IPS-18c (cell line): ENCODE data around the gene RORC.

ENCODE experiments used
- H3K4me3 ChIP-seq: 2 replicates; pipeline ENCODE4 v1.7.0; 2013; ENCODE audit warnings: low read depth, mild to moderate bottlenecking, low read length, moderate library complexity; ENCODE audit not compliant: insufficient read depth
- H3K9me3 ChIP-seq: one replicate; pipeline ENCODE4 v1.6.1; 2013; ENCODE audit warnings: mild to moderate bottlenecking, low read length, moderate library complexity; ENCODE audit not compliant: control insufficient read depth, insufficient read depth

Gene RORC

GRCh38 chr1:151834239-151834638 lies 2.6 kb upstream of the RORC start:
- Histone ChIP-seq H3K4me3 (no peak overlapping the region), H3K9me3 (no peaks in the 10 kb centered on the region)

- H3K9me3 ChIP-seq: no peaks in the 10 kb centered on the region
- no peak overlapping the region for H3K4me3 ChIP-seq
Measured at GRCh38 chr1:151833172-151833900, 1.7 kb upstream of the RORC start.

GRCh38 chr1:151832318-151832980 lies 847 bp upstream of the RORC start:
- Histone ChIP-seq H3K4me3 (no peak overlapping the region), H3K9me3 (no peaks in the 10 kb centered on the region)

GRCh38 chr1:151831256-151831591 lies 378 bp downstream of the RORC start:
- Histone ChIP-seq H3K4me3 (no peak overlapping the region), H3K9me3 (no peaks in the 10 kb centered on the region)

GRCh38 chr1:151830055-151830454 lies 1.5 kb downstream of the RORC start:
- no peaks in the 10 kb centered on the region for H3K9me3 ChIP-seq
- H3K4me3 ChIP-seq: no peak overlapping the region

GRCh38 chr1:151829352-151830046 lies 2.1 kb downstream of the RORC start:
- Histone ChIP-seq H3K4me3 (no peak overlapping the region), H3K9me3 (no peaks in the 10 kb centered on the region)

GRCh38 chr1:151828921-151829320 lies 2.7 kb downstream of the RORC start:
- no peak overlapping the region for H3K4me3 ChIP-seq
- H3K9me3 ChIP-seq: no peaks in the 10 kb centered on the region

GRCh38 chr1:151827853-151828252 lies 3.7 kb downstream of the RORC start:
- no peaks in the 10 kb centered on the region for H3K9me3 ChIP-seq
- no peak overlapping the region for H3K4me3 ChIP-seq

- Histone ChIP-seq H3K9me3 (no peaks in the 10 kb centered on the region), H3K4me3 (peak overlapping the region; percentile 11; the same call in 1 of the 2 replicates)
Measured at GRCh38 chr1:151825751-151826660, 5.6 kb downstream of the RORC start.

- Histone ChIP-seq H3K4me3 (no peak overlapping the region; the same call in 1 of the 2 replicates), H3K9me3 (no peaks in the 10 kb centered on the region)
Measured at GRCh38 chr1:151825204-151825603, 6.4 kb downstream of the RORC start.

- Histone ChIP-seq H3K4me3 (no peak overlapping the region), H3K9me3 (peaks cover 2% of the 10 kb centered on the region)
Measured at GRCh38 chr1:151823175-151823574, 8.4 kb downstream of the RORC start.

- H3K4me3 ChIP-seq: no peak overlapping the region
- H3K9me3 ChIP-seq: peaks cover 2% of the 10 kb centered on the region
Measured at GRCh38 chr1:151822404-151822803, 9.2 kb downstream of the RORC start.

GRCh38 chr1:151820940-151821339 lies 10.7 kb downstream of the RORC start:
- H3K4me3 ChIP-seq: no peak overlapping the region
- H3K9me3 ChIP-seq: peaks cover 2% of the 10 kb centered on the region

- Histone ChIP-seq H3K9me3 (peaks cover 2% of the 10 kb centered on the region), H3K4me3 (no peak overlapping the region)
Measured at GRCh38 chr1:151819976-151820623, 11.5 kb downstream of the RORC start.

- Histone ChIP-seq H3K9me3 (peaks cover 2% of the 10 kb centered on the region), H3K4me3 (no peak overlapping the region)
Measured at GRCh38 chr1:151819227-151819835, 12.3 kb downstream of the RORC start.

- H3K4me3 ChIP-seq: no peak overlapping the region; the same call in 1 of the 2 replicates
- H3K9me3 ChIP-seq: peaks cover 2% of the 10 kb centered on the region
Measured at GRCh38 chr1:151817353-151817730, 14.3 kb downstream of the RORC start.
